Measurements from ENCODE around the gene TFF1.

GRCh38 chr21:42384989-42385388, 18.7 kb upstream of the TFF1 start:
- TF ChIP-seq GATA2 (IDR thresholded peaks at IDR 0.05; ENCODE audit: low read depth, low read length) (no peak), GATA3 (IDR thresholded peaks at IDR 0.05; ENCODE audit: low read depth, low read length) (no peak)
